Fibroblast of lung (primary cell): ENCODE data around the gene ABCC10. TPM values are rescaled to one million over a fixed set of nuclear protein-coding genes. Genes with fewer than 3 reads are reported as not detected.

ENCODE experiments used
- DNase-seq, 2 donors: peaks; one replicate each; pipeline versions ENCODE4 v3.0.0 to v3.0.0-alpha.2; 2010; ENCODE audit warnings: low read depth in 2 of 2
- H2AFZ ChIP-seq: 2 replicates; pipeline ENCODE4 v1.5.1; 2012; ENCODE audit warnings: low read length, control low read depth, inconsistent platforms
- H3K27ac ChIP-seq: 2 replicates; pipeline ENCODE4 v1.5.1; 2011; ENCODE audit warnings: low read length, control low read depth; ENCODE audit not compliant: insufficient read depth
- H3K27me3 ChIP-seq: 2 replicates; pipeline ENCODE4 v1.5.1; 2011; ENCODE audit warnings: mild to moderate bottlenecking, low read length; ENCODE audit not compliant: control insufficient read depth, insufficient read depth
- H3K36me3 ChIP-seq: 2 replicates; pipeline ENCODE4 v1.5.1; 2011; ENCODE audit warnings: low read length; ENCODE audit not compliant: control insufficient read depth, insufficient read depth
- H3K4me1 ChIP-seq: 2 replicates; pipeline ENCODE4 v1.5.1; 2011; ENCODE audit warnings: low read length; ENCODE audit not compliant: control insufficient read depth, insufficient read depth; ENCODE audit errors: extremely low read depth
- H3K4me2 ChIP-seq: 2 replicates; pipeline ENCODE4 v1.5.1; 2011; ENCODE audit warnings: low read length, control low read depth; ENCODE audit not compliant: insufficient read depth; ENCODE audit errors: extremely low read depth
- H3K4me3 ChIP-seq, 4 experiments: fragments of 200-600 bp in 1 of 4; sonication (generic) in 1 of 4; replicated peaks in 1 of 4; 2 replicates each; pipeline ENCODE4 v1.5.1; 2011 to 2016; ENCODE audit warnings: low read length in 4 of 4, low read depth in 3 of 4, mild to moderate bottlenecking in 3 of 4, control low read depth in 2 of 4, inconsistent platforms in 1 of 4, mixed read lengths in 1 of 4; ENCODE audit not compliant: insufficient read depth in 1 of 4; ENCODE audit errors: control extremely low read depth in 1 of 4
- H3K79me2 ChIP-seq: 2 replicates; pipeline ENCODE4 v1.5.1; 2012; ENCODE audit warnings: mild to moderate bottlenecking, low read length, inconsistent platforms; ENCODE audit not compliant: control insufficient read depth, insufficient read depth
- H3K9ac ChIP-seq: 2 replicates; pipeline ENCODE4 v1.5.1; 2011; ENCODE audit warnings: mild to moderate bottlenecking, low read length, control low read depth; ENCODE audit not compliant: insufficient read depth
- H3K9me3 ChIP-seq: 2 replicates; pipeline ENCODE4 v1.5.1; 2012; ENCODE audit warnings: low read depth, low read length; ENCODE audit not compliant: control insufficient read depth, insufficient read depth
- H4K20me1 ChIP-seq: 2 replicates; pipeline ENCODE4 v1.5.1; 2011; ENCODE audit warnings: low read length; ENCODE audit not compliant: control insufficient read depth, insufficient read depth; ENCODE audit errors: extremely low read depth
- EZH2 ChIP-seq: IDR thresholded peaks from 2 replicates; pipeline ENCODE4 v1.5.1; 2012; ENCODE audit warnings: low read length, control low read depth, mild to moderate bottlenecking; ENCODE audit errors: missing control alignments
- polyA plus RNA-seq, 2 donors: library from polyadenylated mRNA; depleted of rRNA in 1 of 2; stranded (reverse) in 1 of 2; unstranded in 1 of 2; fragments of >200 nt; gene quantifications; 2 replicates each; pipeline ENCODE4 v1.2.1, GENCODE V29; 2011 to 2012; ENCODE audit warnings: missing spikeins in 1 of 2
- total RNA-seq: library from RNA; depleted of rRNA; stranded (reverse); fragments of >200 nt; gene quantifications from 2 replicates; pipeline ENCODE4 v1.2.1, GENCODE V29; 2014
- TF ChIP-seq, protein P1 (sequence below), 2 donors: IDR thresholded peaks in 1 of 2; conservative IDR thresholded peaks in 1 of 2; 1 replicate in 1 of 2; 2 replicates in 1 of 2; pipeline ENCODE4 v1.5.1; 2011 to 2012; ENCODE audit warnings: low read length in 2 of 2, control low read depth in 1 of 2, inconsistent platforms in 1 of 2, low read depth in 1 of 2, mild to moderate bottlenecking in 1 of 2

The ABCC10 gene
- total and polyA plus RNA-seq, 2 donors (not counting 1 experiment from before 2014, with no cell fraction given) = 8.9 to 23.1 TPM

DNA sequence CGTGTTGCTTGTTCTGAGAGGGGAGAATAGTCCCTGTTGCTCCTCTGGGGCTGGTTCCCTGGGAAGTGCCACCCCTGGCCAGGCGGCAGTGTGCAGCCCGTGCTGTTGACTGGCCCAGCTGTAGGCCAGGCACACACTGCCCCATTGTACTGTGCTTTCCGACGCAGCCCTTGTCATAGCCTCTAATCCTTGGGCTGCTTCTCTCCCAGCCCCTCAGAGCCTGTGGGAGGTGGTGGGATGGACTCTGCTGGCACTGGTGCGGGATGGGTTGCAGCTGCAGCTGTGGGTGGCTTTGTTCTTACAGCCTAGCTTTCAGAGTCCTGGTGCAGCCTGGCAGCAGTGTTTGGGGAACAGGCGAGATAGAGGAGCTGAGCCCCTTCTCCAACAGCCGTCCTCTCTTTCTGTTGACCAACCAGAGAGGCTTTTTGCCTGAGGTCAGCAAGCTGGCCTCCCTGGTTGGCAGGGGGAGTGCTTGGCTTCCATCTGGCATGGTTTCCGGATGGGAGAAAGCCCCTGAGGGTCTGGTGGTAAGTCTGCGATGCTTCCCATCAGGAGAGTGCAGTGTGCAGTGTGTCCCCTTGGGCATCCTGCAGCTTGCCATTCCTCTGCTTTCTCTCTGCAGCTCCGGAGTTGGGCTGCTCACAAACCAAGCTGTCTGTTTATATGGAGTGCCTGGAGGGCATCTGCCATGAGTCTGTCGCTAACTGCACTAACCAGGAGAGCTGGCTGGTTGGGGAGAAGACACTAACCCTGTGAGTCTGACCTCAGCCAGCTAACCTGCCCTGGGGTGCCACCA lies 62.1 kb downstream of the ABCC10 start:
- no peak for DNase-seq
- no peak overlapping the region for H3K4me2 ChIP-seq
- H2AFZ ChIP-seq = no peak overlapping the region
- peaks cover 13% of the 10 kb centered on the region for H3K4me1 ChIP-seq
- no peaks in the 10 kb centered on the region for H3K36me3 ChIP-seq
- no peak for TF ChIP-seq EZH2
- TF ChIP-seq, protein P1, sequence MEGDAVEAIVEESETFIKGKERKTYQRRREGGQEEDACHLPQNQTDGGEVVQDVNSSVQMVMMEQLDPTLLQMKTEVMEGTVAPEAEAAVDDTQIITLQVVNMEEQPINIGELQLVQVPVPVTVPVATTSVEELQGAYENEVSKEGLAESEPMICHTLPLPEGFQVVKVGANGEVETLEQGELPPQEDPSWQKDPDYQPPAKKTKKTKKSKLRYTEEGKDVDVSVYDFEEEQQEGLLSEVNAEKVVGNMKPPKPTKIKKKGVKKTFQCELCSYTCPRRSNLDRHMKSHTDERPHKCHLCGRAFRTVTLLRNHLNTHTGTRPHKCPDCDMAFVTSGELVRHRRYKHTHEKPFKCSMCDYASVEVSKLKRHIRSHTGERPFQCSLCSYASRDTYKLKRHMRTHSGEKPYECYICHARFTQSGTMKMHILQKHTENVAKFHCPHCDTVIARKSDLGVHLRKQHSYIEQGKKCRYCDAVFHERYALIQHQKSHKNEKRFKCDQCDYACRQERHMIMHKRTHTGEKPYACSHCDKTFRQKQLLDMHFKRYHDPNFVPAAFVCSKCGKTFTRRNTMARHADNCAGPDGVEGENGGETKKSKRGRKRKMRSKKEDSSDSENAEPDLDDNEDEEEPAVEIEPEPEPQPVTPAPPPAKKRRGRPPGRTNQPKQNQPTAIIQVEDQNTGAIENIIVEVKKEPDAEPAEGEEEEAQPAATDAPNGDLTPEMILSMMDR (conservative IDR thresholded peaks at IDR 0.05 in 1 of 2, IDR thresholded peaks at IDR 0.05 in 1 of 2; ENCODE audit: low read depth in 1 of 2, low read length in 2 of 2) = no peak
- no peaks in the 10 kb centered on the region for H4K20me1 ChIP-seq
- no peak overlapping the region for H3K9ac ChIP-seq
- no peaks in the 10 kb centered on the region for H3K9me3 ChIP-seq
- H3K79me2 ChIP-seq = peaks cover 12% of the 10 kb centered on the region
- H3K4me3 ChIP-seq = no peak overlapping the region
- no peak overlapping the region for H3K27ac ChIP-seq
- H3K27me3 ChIP-seq = no peaks in the 10 kb centered on the region

DNA sequence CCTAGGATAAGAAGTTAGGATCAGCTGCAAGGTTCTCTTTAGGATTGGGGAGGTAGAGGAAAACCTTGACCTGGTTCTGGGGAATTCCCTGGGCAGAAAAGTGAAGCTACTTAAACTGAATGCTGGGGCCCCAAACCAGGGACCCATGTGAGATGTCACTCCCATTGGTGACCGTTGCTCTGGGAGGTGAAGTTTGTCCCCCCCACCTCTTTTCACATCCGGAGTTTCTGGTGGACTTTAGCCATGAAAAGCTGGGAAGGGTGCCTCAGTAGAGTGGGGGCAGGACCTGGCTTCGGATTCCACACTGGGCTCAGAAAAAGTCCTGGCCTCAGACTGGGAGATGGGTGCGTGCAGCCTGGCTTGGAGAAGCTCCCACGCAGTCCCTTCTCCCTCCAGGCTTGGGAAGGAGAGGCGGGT lies 63.2 kb downstream of the ABCC10 start:
- H3K27me3 ChIP-seq = no peaks in the 10 kb centered on the region
- TF ChIP-seq, protein P1 (conservative IDR thresholded peaks at IDR 0.05 in 1 of 2, IDR thresholded peaks at IDR 0.05 in 1 of 2; ENCODE audit: low read depth in 1 of 2, low read length in 2 of 2) = no peak
- TF ChIP-seq EZH2 = no peak

DNA sequence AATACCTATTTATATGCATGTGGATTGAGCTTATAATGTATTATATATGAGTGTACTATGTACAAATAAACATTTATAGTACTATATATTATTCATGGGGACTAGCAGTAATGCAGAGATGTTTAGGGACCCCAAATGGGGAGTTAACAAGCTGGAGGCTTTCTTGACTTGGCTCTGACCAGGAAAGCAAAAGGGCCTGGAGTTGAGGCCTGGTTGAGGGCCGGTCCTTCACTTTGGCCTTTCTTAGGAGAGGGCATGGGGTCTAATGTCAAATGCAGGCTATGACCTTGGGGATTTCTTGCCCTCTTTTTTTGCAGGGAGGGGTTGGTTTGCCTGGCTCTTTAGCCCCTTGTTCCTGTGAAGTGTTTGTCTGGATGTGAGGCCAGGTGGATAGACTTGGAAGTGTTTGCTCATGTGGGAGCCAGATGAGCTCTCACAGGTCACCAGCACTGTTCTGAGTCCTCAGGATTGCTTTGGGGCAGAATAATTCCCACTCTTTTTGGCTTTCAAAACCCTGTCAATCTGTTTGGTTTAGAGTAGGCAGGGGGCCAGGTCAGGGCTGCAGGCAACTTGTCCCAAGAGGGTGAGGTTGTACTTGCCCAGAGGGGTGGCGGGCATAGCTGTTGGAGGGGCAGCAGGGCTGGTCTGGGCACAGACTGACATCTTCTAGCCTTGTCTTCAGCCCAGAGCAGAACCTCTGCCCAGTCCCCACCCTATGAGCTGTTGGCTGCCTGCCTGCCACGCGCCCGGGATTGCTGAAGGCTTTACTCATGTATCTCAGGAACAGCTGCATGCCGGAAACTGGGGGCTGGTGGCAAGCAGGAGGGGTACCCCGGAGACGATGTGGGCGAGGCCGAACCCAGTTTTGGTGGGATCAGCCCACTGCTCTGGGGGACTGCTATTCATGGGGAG lies 64.7 kb downstream of the ABCC10 start:
- no peaks in the 10 kb centered on the region for H3K27me3 ChIP-seq
- H3K36me3 ChIP-seq = no peaks in the 10 kb centered on the region
- H3K9ac ChIP-seq = no peak overlapping the region
- no peaks in the 10 kb centered on the region for H3K9me3 ChIP-seq
- H3K79me2 ChIP-seq = peaks cover 15% of the 10 kb centered on the region
- H3K27ac ChIP-seq = peak overlapping the region; percentile 43
- no peak overlapping the region for H2AFZ ChIP-seq
- TF ChIP-seq, protein P1 (conservative IDR thresholded peaks at IDR 0.05 in 1 of 2, IDR thresholded peaks at IDR 0.05 in 1 of 2; ENCODE audit: low read depth in 1 of 2, low read length in 2 of 2) = no peak
- TF ChIP-seq EZH2 = no peak
- peaks cover 28% of the 10 kb centered on the region for H3K4me1 ChIP-seq
- DNase-seq = peak; percentile 74 to 80
- H3K4me3 ChIP-seq = peak overlapping the region in 1 of 4 experiments; percentile 27
- peak overlapping the region; percentile 84 for H3K4me2 ChIP-seq
- no peaks in the 10 kb centered on the region for H4K20me1 ChIP-seq

More for the DNA sequence above, 63.2 kb downstream of the ABCC10 start:
- no peak overlapping the region for H2AFZ ChIP-seq
- no peak for DNase-seq
- no peak overlapping the region for H3K4me2 ChIP-seq
- H3K4me3 ChIP-seq = no peak overlapping the region
- H3K9me3 ChIP-seq = no peaks in the 10 kb centered on the region
- H4K20me1 ChIP-seq = no peaks in the 10 kb centered on the region
- H3K27ac ChIP-seq = no peak overlapping the region
- H3K36me3 ChIP-seq = no peaks in the 10 kb centered on the region
- peaks cover 12% of the 10 kb centered on the region for H3K79me2 ChIP-seq
- H3K4me1 ChIP-seq = peaks cover 15% of the 10 kb centered on the region
- H3K9ac ChIP-seq = no peak overlapping the region
